Natural killer cell (primary cell): ENCODE data around the gene OTX2. TPM values are rescaled to one million over a fixed set of nuclear protein-coding genes. Genes with fewer than 3 reads are reported as not detected.

Experiments used
- ATAC-seq, 3 donors: fragments of 150-1000 bp in 2 of 3; fragments of 200-7000 bp in 1 of 3; cut with Tn5 transposase; 1 replicate in 1 of 3; 2 replicates in 2 of 3; pipeline ENCODE4 v1.10.0; 2021; ENCODE audit warnings: mild to moderate bottlenecking in 2 of 3, moderate library complexity in 2 of 3
- DNase-seq, 2 donors: peaks; one replicate each; pipeline versions ENCODE4 v3.0.0 to v3.0.0-alpha.2; 2013 to 2021; ENCODE audit warnings: mixed read lengths in 1 of 2
- H3K27ac ChIP-seq: one replicate; pipeline ENCODE4 v1.5.1; 2013; ENCODE audit warnings: mild to moderate bottlenecking, low read length
- H3K27me3 ChIP-seq: one replicate; pipeline ENCODE4 v1.6.1; 2013; ENCODE audit warnings: low read length; ENCODE audit not compliant: control insufficient read depth, insufficient read depth
- H3K36me3 ChIP-seq: one replicate; pipeline ENCODE4 v1.6.1; 2013; ENCODE audit warnings: low read length; ENCODE audit not compliant: control insufficient read depth, insufficient read depth
- H3K4me1 ChIP-seq: one replicate; pipeline ENCODE4 v1.6.1; 2013; ENCODE audit warnings: low read length; ENCODE audit not compliant: control insufficient read depth, insufficient read depth
- H3K4me3 ChIP-seq: one replicate; pipeline ENCODE4 v1.5.1; 2013; ENCODE audit warnings: low read length
- H3K9me3 ChIP-seq: one replicate; pipeline ENCODE4 v1.6.1; 2013; ENCODE audit warnings: low read length; ENCODE audit not compliant: control insufficient read depth, insufficient read depth
- H3K27ac Mint-ChIP-seq, 2 donors: one replicate each; pipeline ENCODE4 v1.8.0; 2022; ENCODE audit warnings: mild to moderate bottlenecking in 2 of 2, mixed read lengths in 2 of 2, moderate library complexity in 1 of 2
- H3K27me3 Mint-ChIP-seq, 2 donors: one replicate each; pipeline ENCODE4 v1.8.0; 2022; ENCODE audit warnings: low read depth in 2 of 2, mixed read lengths in 2 of 2
- H3K36me3 Mint-ChIP-seq: one replicate; pipeline ENCODE4 v1.8.0; 2022; ENCODE audit warnings: mixed read lengths
- H3K4me1 Mint-ChIP-seq, 2 donors: one replicate each; pipeline ENCODE4 v1.8.0; 2022; ENCODE audit warnings: mixed read lengths in 2 of 2
- H3K4me3 Mint-ChIP-seq: one replicate; pipeline ENCODE4 v1.8.0; 2022; ENCODE audit warnings: mild to moderate bottlenecking, moderate library complexity, mixed read lengths
- H3K9me3 Mint-ChIP-seq, 2 donors: one replicate each; pipeline ENCODE4 v1.8.0; 2022; ENCODE audit warnings: mixed read lengths in 2 of 2
- WGBS: methylation state at CpG from one replicate; pipeline ENCODE4 v1.1.7; 2013; ENCODE audit warnings: missing lambda C conversion rate; ENCODE audit not compliant: insufficient coverage; 5-methylcytosine and 5-hydroxymethylcytosine counted together
- intact Hi-C: fragments of 100-400 bp; cut with micrococcal nuclease; formaldehyde crosslinking; loops from one replicate; pipeline ENCODE4 v1.14.2; 2022
- total RNA-seq, 4 donors: library from RNA; stranded (reverse); fragments of 120-200 nt in 1 of 4; gene quantifications; one replicate each; pipeline versions ENCODE4 v1.2.3 to v1.2.4, GENCODE V29; 2013 to 2022
- TF ChIP-seq, protein P1 (sequence below): fragments of 200-600 bp; IDR thresholded peaks from one replicate; pipeline ENCODE4 v1.8.0; 2022; ENCODE audit warnings: antibody characterized with exemption

The OTX2 gene
- total RNA-seq, 3 donors from 2014 or later (not counting 1 experiment from before 2014, with no cell fraction given), result not detected

DNA sequence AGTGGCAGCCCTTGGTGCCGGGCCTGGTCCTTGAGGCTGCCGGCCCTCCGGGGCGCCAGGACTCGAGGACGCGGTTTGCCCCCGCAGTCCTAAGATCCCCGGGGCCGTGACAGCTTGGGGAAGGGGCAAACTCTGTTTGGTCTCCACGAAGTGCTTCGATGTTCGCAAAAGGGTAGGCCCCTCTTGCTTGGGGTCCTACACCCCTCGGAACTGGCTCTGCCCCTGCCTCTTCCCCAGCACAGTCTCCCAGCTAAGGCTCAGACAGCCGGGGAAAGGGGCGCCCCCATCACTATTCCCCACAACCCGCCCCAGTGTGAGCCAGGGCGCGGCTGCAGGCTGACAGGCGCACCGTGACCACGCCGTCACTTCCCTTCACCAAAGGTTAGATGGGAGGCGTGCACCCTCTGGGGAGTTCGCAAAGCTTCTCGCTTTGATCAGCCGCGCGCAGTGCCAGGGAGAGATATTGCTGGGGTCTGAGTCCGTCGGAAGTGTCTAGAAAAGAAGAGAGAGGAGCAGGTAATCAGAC is 7.2 kb upstream of the OTX2 start:
- peaks cover 37 to 51% of the 10 kb centered on the region in 2 donors for H3K27me3 Mint-ChIP-seq

DNA sequence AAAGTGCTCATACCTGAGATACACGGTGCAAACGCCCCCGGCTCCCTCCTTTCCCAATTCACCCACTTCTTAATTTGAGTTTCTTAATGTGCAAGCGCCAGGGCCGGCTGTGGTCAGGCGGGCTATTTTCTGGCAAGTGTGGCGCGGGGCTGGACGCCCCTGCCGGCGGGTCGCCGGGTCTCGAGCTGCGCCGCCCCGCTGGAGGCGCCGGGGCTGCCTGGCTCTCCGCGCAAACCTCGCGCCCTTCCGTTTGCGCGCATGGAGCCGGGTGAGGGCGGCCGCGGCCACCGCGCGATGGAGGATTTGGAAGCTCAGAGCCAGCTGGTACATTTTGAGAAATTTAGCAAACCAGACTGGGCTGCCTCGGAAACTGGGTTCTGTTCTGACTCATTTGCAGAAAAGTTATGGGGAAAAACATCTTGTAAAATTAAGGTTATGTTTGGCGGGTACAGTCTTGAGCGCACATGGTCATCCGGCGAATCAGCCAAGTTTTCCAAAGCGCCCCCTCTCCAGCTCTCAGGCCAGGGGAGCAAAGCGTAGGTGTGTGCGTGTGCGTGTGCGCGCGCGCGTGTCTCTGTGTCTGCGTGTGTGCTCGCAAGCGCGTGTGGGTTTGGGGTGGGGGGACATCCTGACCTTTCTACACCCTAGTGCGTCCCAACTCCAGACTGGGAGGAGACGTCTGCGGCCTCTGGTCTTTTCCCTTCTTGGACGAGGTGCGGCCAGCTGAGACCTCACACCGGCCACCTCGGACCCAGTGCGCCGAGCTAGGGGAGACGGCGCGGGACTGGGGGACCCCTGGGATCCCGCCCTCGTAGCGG is 6.5 kb upstream of the OTX2 start:
- TF ChIP-seq, protein P1, sequence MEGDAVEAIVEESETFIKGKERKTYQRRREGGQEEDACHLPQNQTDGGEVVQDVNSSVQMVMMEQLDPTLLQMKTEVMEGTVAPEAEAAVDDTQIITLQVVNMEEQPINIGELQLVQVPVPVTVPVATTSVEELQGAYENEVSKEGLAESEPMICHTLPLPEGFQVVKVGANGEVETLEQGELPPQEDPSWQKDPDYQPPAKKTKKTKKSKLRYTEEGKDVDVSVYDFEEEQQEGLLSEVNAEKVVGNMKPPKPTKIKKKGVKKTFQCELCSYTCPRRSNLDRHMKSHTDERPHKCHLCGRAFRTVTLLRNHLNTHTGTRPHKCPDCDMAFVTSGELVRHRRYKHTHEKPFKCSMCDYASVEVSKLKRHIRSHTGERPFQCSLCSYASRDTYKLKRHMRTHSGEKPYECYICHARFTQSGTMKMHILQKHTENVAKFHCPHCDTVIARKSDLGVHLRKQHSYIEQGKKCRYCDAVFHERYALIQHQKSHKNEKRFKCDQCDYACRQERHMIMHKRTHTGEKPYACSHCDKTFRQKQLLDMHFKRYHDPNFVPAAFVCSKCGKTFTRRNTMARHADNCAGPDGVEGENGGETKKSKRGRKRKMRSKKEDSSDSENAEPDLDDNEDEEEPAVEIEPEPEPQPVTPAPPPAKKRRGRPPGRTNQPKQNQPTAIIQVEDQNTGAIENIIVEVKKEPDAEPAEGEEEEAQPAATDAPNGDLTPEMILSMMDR, result no peak
- Histone ChIP-seq H3K36me3 (no peaks in the 10 kb centered on the region), H3K27ac (no peak overlapping the region), H3K27me3 (peaks cover 38% of the 10 kb centered on the region), H3K4me3 (no peak overlapping the region), H3K4me1 (no peaks in the 10 kb centered on the region), H3K9me3 (no peaks in the 10 kb centered on the region)
- DNase-seq, result no peak
- Mint-ChIP-seq H3K9me3 (peaks cover 3 to 4% of the 10 kb centered on the region in 2 donors), H3K27me3 (peaks cover 40 to 56% of the 10 kb centered on the region in 2 donors), H3K27ac (no peak overlapping the region), H3K4me1 (no peaks in the 10 kb centered on the region), H3K36me3 (peaks cover 10% of the 10 kb centered on the region), H3K4me3 (no peak overlapping the region)
- ATAC-seq, result no peak
- intact Hi-C loops, result no loop called here
- 6% methylated on average over 65 of the region's 66 CpGs for WGBS

More for the DNA sequence above, 7.2 kb upstream of the OTX2 start:
- intact Hi-C loops, result no loop called here
- 6% methylated on average over 31 of the region's 31 CpGs for WGBS
- Mint-ChIP-seq H3K36me3 (peaks cover 10% of the 10 kb centered on the region), H3K4me3 (no peak overlapping the region), H3K9me3 (peaks cover 3 to 4% of the 10 kb centered on the region in 2 donors), H3K4me1 (no peaks in the 10 kb centered on the region), H3K27ac (no peak overlapping the region)
- H3K27ac ChIP-seq, result no peak overlapping the region
- no peaks in the 10 kb centered on the region for H3K4me1 ChIP-seq
- DNase-seq (no peak), ATAC-seq (no peak)
- TF ChIP-seq, protein P1, result no peak
- H3K9me3 ChIP-seq, result no peaks in the 10 kb centered on the region
- peaks cover 38% of the 10 kb centered on the region for H3K27me3 ChIP-seq
- no peak overlapping the region for H3K4me3 ChIP-seq
- no peaks in the 10 kb centered on the region for H3K36me3 ChIP-seq

GRCh38 chr14:56815745-56816144 is 5.5 kb upstream of the OTX2 start:
- Histone ChIP-seq H3K27ac (no peak overlapping the region), H3K4me3 (no peak overlapping the region), H3K9me3 (no peaks in the 10 kb centered on the region), H3K36me3 (no peaks in the 10 kb centered on the region), H3K4me1 (no peaks in the 10 kb centered on the region), H3K27me3 (peaks cover 46% of the 10 kb centered on the region)
- peaks cover 14% of the 10 kb centered on the region for H3K36me3 Mint-ChIP-seq
- TF ChIP-seq, protein P1, result no peak
- whole genome bisulfite sequencing, result 8% methylated on average over 3 of the region's 5 CpGs
- no peak overlapping the region for H3K4me3 Mint-ChIP-seq
- ATAC-seq (no peak), DNase-seq (no peak)
- peaks cover 3 to 4% of the 10 kb centered on the region in 2 donors for H3K9me3 Mint-ChIP-seq
- peaks cover 42 to 63% of the 10 kb centered on the region in 2 donors for H3K27me3 Mint-ChIP-seq
- no peak overlapping the region for H3K27ac Mint-ChIP-seq
- intact Hi-C loops, result no loop called here
- no peaks in the 10 kb centered on the region for H3K4me1 Mint-ChIP-seq
